ENCODE data around the gene SMC5. TPM values are rescaled to one million over a fixed set of nuclear protein-coding genes. Genes with fewer than 3 reads are reported as not detected.
"Not testable (repeated sequence)": the region's sequence is repeated elsewhere in the genome, so short reads cannot be mapped to it uniquely, and the experiment has no call there.

The SMC5 gene
- total RNA-seq, 2 experiments from 2014 or later, result 36.3 to 44.2 TPM

GRCh38 chr9:70385426-70385825 lies 126.6 kb downstream of the SMC5 start:
- no peak for DNase-seq
- H3K4me1 Mint-ChIP-seq, result peaks cover 19% of the 10 kb centered on the region
- no peak overlapping the region for H3K27ac Mint-ChIP-seq
- H3K9me3 Mint-ChIP-seq, result no peaks in the 10 kb centered on the region
- no peaks in the 10 kb centered on the region for H3K27me3 Mint-ChIP-seq
- H3K4me3 Mint-ChIP-seq, result no peak overlapping the region
- H3K36me3 Mint-ChIP-seq (ENCODE audit: low read depth), result peaks cover 23% of the 10 kb centered on the region
- ChIA-PET CTCF (no interaction called here), POLR2A (no interaction called here)

- Mint-ChIP-seq H3K27ac (peak overlapping the region; percentile 19), H3K4me3 (no peak overlapping the region), H3K27me3 (no peaks in the 10 kb centered on the region), H3K36me3 (ENCODE audit: low read depth) (peaks cover 23% of the 10 kb centered on the region), H3K9me3 (no peaks in the 10 kb centered on the region), H3K4me1 (peaks cover 41% of the 10 kb centered on the region)
- DNase-seq, result no peak
- ChIA-PET CTCF (no interaction called here), POLR2A (no interaction called here)
Measured at GRCh38 chr9:70387663-70388062, 128.9 kb downstream of the SMC5 start.

GRCh38 chr9:70389188-70389587 lies 130.4 kb downstream of the SMC5 start:
- Mint-ChIP-seq H3K9me3 (no peaks in the 10 kb centered on the region), H3K36me3 (ENCODE audit: low read depth) (peaks cover 18% of the 10 kb centered on the region), H3K27me3 (no peaks in the 10 kb centered on the region), H3K27ac (no peak overlapping the region), H3K4me1 (peaks cover 55% of the 10 kb centered on the region), H3K4me3 (no peak overlapping the region)
- CTCF ChIA-PET, result interaction anchor here (1.0 to 1.7 kb wide), 3 partner anchors 10 to 21 kb away, joined by 3 to 6 read pairs (median 4); no protein-coding TSS in a partner anchor
- POLR2A ChIA-PET, result no interaction called here
- no peak for DNase-seq

- no peak overlapping the region for H3K27ac Mint-ChIP-seq
- no peaks in the 10 kb centered on the region for H3K9me3 Mint-ChIP-seq
- H3K36me3 Mint-ChIP-seq (ENCODE audit: low read depth), result peaks cover 17% of the 10 kb centered on the region
- no peak for DNase-seq
- ChIA-PET CTCF (interaction anchor here (1.0 to 1.7 kb wide), 5 partner anchors 10 to 213 kb away, joined by 3 to 6 read pairs (median 4); no protein-coding TSS in a partner anchor), POLR2A (no interaction called here)
- H3K4me1 Mint-ChIP-seq, result peaks cover 56% of the 10 kb centered on the region
- H3K27me3 Mint-ChIP-seq, result no peaks in the 10 kb centered on the region
- no peak overlapping the region for H3K4me3 Mint-ChIP-seq
Measured at GRCh38 chr9:70389621-70390266, 131.0 kb downstream of the SMC5 start.

GRCh38 chr9:70390933-70391341 lies 132.2 kb downstream of the SMC5 start:
- DNase-seq, result no peak
- ChIA-PET POLR2A (no interaction called here), CTCF (interaction anchor here (0.9 to 1.3 kb wide), 5 partner anchors 11 to 211 kb away, joined by 3 to 5 read pairs (median 4); no protein-coding TSS in a partner anchor)
- Mint-ChIP-seq H3K9me3 (no peaks in the 10 kb centered on the region), H3K4me3 (no peak overlapping the region), H3K36me3 (ENCODE audit: low read depth) (peaks cover 17% of the 10 kb centered on the region), H3K4me1 (peaks cover 56% of the 10 kb centered on the region), H3K27ac (peak overlapping the region; percentile 37), H3K27me3 (no peaks in the 10 kb centered on the region)

GRCh38 chr9:70392189-70392588 lies 133.4 kb downstream of the SMC5 start:
- Mint-ChIP-seq H3K4me1 (peaks cover 65% of the 10 kb centered on the region), H3K9me3 (no peaks in the 10 kb centered on the region), H3K27me3 (no peaks in the 10 kb centered on the region), H3K4me3 (no peak overlapping the region), H3K27ac (no peak overlapping the region), H3K36me3 (ENCODE audit: low read depth) (peaks cover 10% of the 10 kb centered on the region)
- DNase-seq, result no peak
- POLR2A ChIA-PET, result no interaction called here
- CTCF ChIA-PET, result interaction anchor here (0.6 kb wide), 1 partner anchor 177 kb away, joined by 3 read pairs; no protein-coding TSS in a partner anchor

GRCh38 chr9:70392850-70393249 lies 134.1 kb downstream of the SMC5 start:
- ChIA-PET CTCF (interaction anchor here (1.4 to 2.0 kb wide), 2 partner anchors 9 to 22 kb away, joined by 3 to 6 read pairs; partner anchors contain the start of gene KLF9), POLR2A (no interaction called here)

GRCh38 chr9:70395652-70396051 lies 136.9 kb downstream of the SMC5 start:
- Mint-ChIP-seq H3K36me3 (ENCODE audit: low read depth) (no peaks in the 10 kb centered on the region), H3K9me3 (no peaks in the 10 kb centered on the region), H3K27me3 (no peaks in the 10 kb centered on the region), H3K4me3 (no peak overlapping the region), H3K27ac (no peak overlapping the region), H3K4me1 (peaks cover 76% of the 10 kb centered on the region)
- POLR2A ChIA-PET, result no interaction called here
- DNase-seq, result no peak
- CTCF ChIA-PET, result no interaction called here

More at GRCh38 chr9:70392850-70393249, 134.1 kb downstream of the SMC5 start:
- Mint-ChIP-seq H3K36me3 (ENCODE audit: low read depth) (peaks cover 5% of the 10 kb centered on the region), H3K27me3 (no peaks in the 10 kb centered on the region), H3K27ac (no peak overlapping the region), H3K9me3 (no peaks in the 10 kb centered on the region), H3K4me3 (no peak overlapping the region), H3K4me1 (peaks cover 67% of the 10 kb centered on the region)
- DNase-seq, result no peak

GRCh38 chr9:70398145-70398556 lies 139.4 kb downstream of the SMC5 start:
- peak overlapping the region; percentile 76 for H3K27ac Mint-ChIP-seq
- CTCF ChIA-PET, result interaction anchor here (0.7 to 1.1 kb wide), 3 partner anchors 10 to 182 kb away, joined by 3 to 4 read pairs (median 3); no protein-coding TSS in a partner anchor
- H3K36me3 Mint-ChIP-seq (ENCODE audit: low read depth), result no peaks in the 10 kb centered on the region
- no peak for DNase-seq
- H3K9me3 Mint-ChIP-seq, result no peaks in the 10 kb centered on the region
- POLR2A ChIA-PET, result no interaction called here
- H3K27me3 Mint-ChIP-seq, result no peaks in the 10 kb centered on the region
- peak overlapping the region; percentile 55 for H3K4me3 Mint-ChIP-seq
- H3K4me1 Mint-ChIP-seq, result peaks cover 57% of the 10 kb centered on the region

GRCh38 chr9:70399141-70399540 lies 140.4 kb downstream of the SMC5 start:
- Mint-ChIP-seq H3K36me3 (ENCODE audit: low read depth) (no peaks in the 10 kb centered on the region), H3K9me3 (no peaks in the 10 kb centered on the region), H3K27ac (peak overlapping the region; percentile 76), H3K4me1 (peaks cover 55% of the 10 kb centered on the region), H3K27me3 (no peaks in the 10 kb centered on the region), H3K4me3 (no peak overlapping the region)
- POLR2A ChIA-PET, result no interaction called here
- DNase-seq, result no peak
- CTCF ChIA-PET, result interaction anchor here (0.9 to 1.7 kb wide), 4 partner anchors 9 to 203 kb away, joined by 3 to 6 read pairs (median 4); no protein-coding TSS in a partner anchor

GRCh38 chr9:70400107-70400892 lies 141.5 kb downstream of the SMC5 start:
- no peak overlapping the region for H3K4me3 Mint-ChIP-seq
- peak overlapping the region; percentile 74 for H3K27ac Mint-ChIP-seq
- no peaks in the 10 kb centered on the region for H3K9me3 Mint-ChIP-seq
- H3K27me3 Mint-ChIP-seq, result no peaks in the 10 kb centered on the region
- ChIA-PET POLR2A (no interaction called here), CTCF (interaction anchor here (0.6 to 1.7 kb wide), 6 partner anchors 10 to 202 kb away, joined by 3 to 6 read pairs (median 3); no protein-coding TSS in a partner anchor)
- no peak for DNase-seq
- peaks cover 61% of the 10 kb centered on the region for H3K4me1 Mint-ChIP-seq
- H3K36me3 Mint-ChIP-seq (ENCODE audit: low read depth), result no peaks in the 10 kb centered on the region

GRCh38 chr9:70401241-70401640 lies 142.5 kb downstream of the SMC5 start:
- H3K4me1 Mint-ChIP-seq, result peaks cover 69% of the 10 kb centered on the region
- not testable (repeated sequence) for H3K9me3 Mint-ChIP-seq; DNase-seq; H3K36me3 Mint-ChIP-seq (ENCODE audit: low read depth); H3K27me3 Mint-ChIP-seq; H3K4me3 Mint-ChIP-seq; H3K27ac Mint-ChIP-seq
- ChIA-PET POLR2A (interaction anchor here (0.6 to 1.4 kb wide), 2 partner anchors 10 to 128 kb away, joined by 5 read pairs; no protein-coding TSS in a partner anchor), CTCF (interaction anchor here (0.6 to 1.9 kb wide), 8 partner anchors 7 to 201 kb away, joined by 3 to 6 read pairs (median 4); no protein-coding TSS in a partner anchor)

- H3K4me1 Mint-ChIP-seq, result peaks cover 72% of the 10 kb centered on the region
- peaks cover 3% of the 10 kb centered on the region for H3K36me3 Mint-ChIP-seq (ENCODE audit: low read depth)
- H3K9me3 Mint-ChIP-seq, result no peaks in the 10 kb centered on the region
- H3K27me3 Mint-ChIP-seq, result no peaks in the 10 kb centered on the region
- POLR2A ChIA-PET, result interaction anchor here (1.4 kb wide), 1 partner anchor 9 kb away, joined by 5 read pairs; no protein-coding TSS in a partner anchor
- no peak for DNase-seq
- H3K27ac Mint-ChIP-seq, result no peak overlapping the region
- CTCF ChIA-PET, result interaction anchor here (1.2 to 1.9 kb wide), 5 partner anchors 8 to 200 kb away, joined by 3 to 6 read pairs (median 4); no protein-coding TSS in a partner anchor
- H3K4me3 Mint-ChIP-seq, result no peak overlapping the region
Measured at GRCh38 chr9:70402213-70402612, 143.4 kb downstream of the SMC5 start.

All from activated CD4-positive, alpha-beta T cell treated with anti-CD3 and anti-CD28 coated beads, Interleukin-2, amount 10 ng/mL, durations not matched to agents 7 days and 5 days (primary cell).